ENCODE results near the gene XRCC5.

The XRCC5 gene

GRCh38 chr2:216219861-216220260, 110.7 kb downstream of the XRCC5 start:
- Histone ChIP-seq H3K9me3 (ENCODE audit: control insufficient read depth in 1 of 2, low read length in 2 of 2) (no peaks in the 10 kb centered on the region), H3K27me3 (ENCODE audit: low read depth, low read length) (no peaks in the 10 kb centered on the region), H3K4me1 (ENCODE audit: control insufficient read depth in 1 of 2, insufficient read depth in 2 of 2, low read length in 2 of 2) (no peaks in the 10 kb centered on the region), H3K27ac (ENCODE audit: low read length) (no peak overlapping the region), H3K4me3 (ENCODE audit: low read depth in 1 of 2, low read length in 2 of 2) (no peak overlapping the region), H3K36me3 (ENCODE audit: control insufficient read depth in 1 of 2, insufficient read depth in 2 of 2, low read length in 2 of 2) (no peaks in the 10 kb centered on the region)

GRCh38 chr2:216220976-216221375, 111.8 kb downstream of the XRCC5 start:
- Histone ChIP-seq H3K27me3 (ENCODE audit: low read depth, low read length) (no peaks in the 10 kb centered on the region), H3K4me1 (ENCODE audit: control insufficient read depth in 1 of 2, insufficient read depth in 2 of 2, low read length in 2 of 2) (no peaks in the 10 kb centered on the region), H3K27ac (ENCODE audit: low read length) (no peak overlapping the region), H3K4me3 (ENCODE audit: low read depth in 1 of 2, low read length in 2 of 2) (no peak overlapping the region), H3K9me3 (ENCODE audit: control insufficient read depth in 1 of 2, low read length in 2 of 2) (no peaks in the 10 kb centered on the region), H3K36me3 (ENCODE audit: control insufficient read depth in 1 of 2, insufficient read depth in 2 of 2, low read length in 2 of 2) (no peaks in the 10 kb centered on the region)

- Histone ChIP-seq H3K27me3 (ENCODE audit: low read depth, low read length) (no peaks in the 10 kb centered on the region), H3K4me3 (ENCODE audit: low read depth in 1 of 2, low read length in 2 of 2) (no peak overlapping the region), H3K9me3 (ENCODE audit: control insufficient read depth in 1 of 2, low read length in 2 of 2) (no peaks in the 10 kb centered on the region), H3K36me3 (ENCODE audit: control insufficient read depth in 1 of 2, insufficient read depth in 2 of 2, low read length in 2 of 2) (no peaks in the 10 kb centered on the region), H3K4me1 (ENCODE audit: control insufficient read depth in 1 of 2, insufficient read depth in 2 of 2, low read length in 2 of 2) (no peaks in the 10 kb centered on the region), H3K27ac (ENCODE audit: low read length) (no peak overlapping the region)
These were observed 112.7 kb downstream of the XRCC5 start for GRCh38 chr2:216221811-216222210.

GRCh38 chr2:216222650-216223352, 113.7 kb downstream of the XRCC5 start:
- H3K27ac ChIP-seq (ENCODE audit: low read length), result no peak overlapping the region
- H3K9me3 ChIP-seq (ENCODE audit: control insufficient read depth in 1 of 2, low read length in 2 of 2), result no peaks in the 10 kb centered on the region
- no peak overlapping the region for H3K4me3 ChIP-seq (ENCODE audit: low read depth in 1 of 2, low read length in 2 of 2)
- H3K36me3 ChIP-seq (ENCODE audit: control insufficient read depth in 1 of 2, insufficient read depth in 2 of 2, low read length in 2 of 2), result no peaks in the 10 kb centered on the region
- H3K27me3 ChIP-seq (ENCODE audit: low read depth, low read length), result no peaks in the 10 kb centered on the region
- H3K4me1 ChIP-seq (ENCODE audit: control insufficient read depth in 1 of 2, insufficient read depth in 2 of 2, low read length in 2 of 2), result no peaks in the 10 kb centered on the region

- Histone ChIP-seq H3K27ac (ENCODE audit: low read length) (no peak overlapping the region), H3K4me1 (ENCODE audit: control insufficient read depth in 1 of 2, insufficient read depth in 2 of 2, low read length in 2 of 2) (no peaks in the 10 kb centered on the region), H3K27me3 (ENCODE audit: low read depth, low read length) (no peaks in the 10 kb centered on the region), H3K9me3 (ENCODE audit: control insufficient read depth in 1 of 2, low read length in 2 of 2) (no peaks in the 10 kb centered on the region), H3K36me3 (ENCODE audit: control insufficient read depth in 1 of 2, insufficient read depth in 2 of 2, low read length in 2 of 2) (no peaks in the 10 kb centered on the region), H3K4me3 (ENCODE audit: low read depth in 1 of 2, low read length in 2 of 2) (no peak overlapping the region)
These were observed 115.2 kb downstream of the XRCC5 start for GRCh38 chr2:216224388-216224787.

- Histone ChIP-seq H3K27ac (ENCODE audit: low read length) (no peak overlapping the region), H3K4me1 (ENCODE audit: control insufficient read depth in 1 of 2, insufficient read depth in 2 of 2, low read length in 2 of 2) (no peaks in the 10 kb centered on the region), H3K27me3 (ENCODE audit: low read depth, low read length) (no peaks in the 10 kb centered on the region), H3K36me3 (ENCODE audit: control insufficient read depth in 1 of 2, insufficient read depth in 2 of 2, low read length in 2 of 2) (no peaks in the 10 kb centered on the region), H3K9me3 (ENCODE audit: control insufficient read depth in 1 of 2, low read length in 2 of 2) (peaks cover 0 to 18% of the 10 kb centered on the region in 2 donors), H3K4me3 (ENCODE audit: low read depth in 1 of 2, low read length in 2 of 2) (no peak overlapping the region)
These were observed 120.2 kb downstream of the XRCC5 start for GRCh38 chr2:216229277-216229914.

- H3K4me1 ChIP-seq (ENCODE audit: control insufficient read depth in 1 of 2, insufficient read depth in 2 of 2, low read length in 2 of 2), result no peaks in the 10 kb centered on the region
- no peaks in the 10 kb centered on the region for H3K36me3 ChIP-seq (ENCODE audit: control insufficient read depth in 1 of 2, insufficient read depth in 2 of 2, low read length in 2 of 2)
- peaks cover 0 to 18% of the 10 kb centered on the region in 2 donors for H3K9me3 ChIP-seq (ENCODE audit: control insufficient read depth in 1 of 2, low read length in 2 of 2)
- no peak overlapping the region for H3K27ac ChIP-seq (ENCODE audit: low read length)
- no peaks in the 10 kb centered on the region for H3K27me3 ChIP-seq (ENCODE audit: low read depth, low read length)
- H3K4me3 ChIP-seq (ENCODE audit: low read depth in 1 of 2, low read length in 2 of 2), result no peak overlapping the region
These were observed 122.7 kb downstream of the XRCC5 start for GRCh38 chr2:216231867-216232266.

- Histone ChIP-seq H3K27me3 (ENCODE audit: low read depth, low read length) (no peaks in the 10 kb centered on the region), H3K4me1 (ENCODE audit: control insufficient read depth in 1 of 2, insufficient read depth in 2 of 2, low read length in 2 of 2) (no peaks in the 10 kb centered on the region), H3K4me3 (ENCODE audit: low read depth in 1 of 2, low read length in 2 of 2) (no peak overlapping the region), H3K36me3 (ENCODE audit: control insufficient read depth in 1 of 2, insufficient read depth in 2 of 2, low read length in 2 of 2) (no peaks in the 10 kb centered on the region), H3K9me3 (ENCODE audit: control insufficient read depth in 1 of 2, low read length in 2 of 2) (peaks cover 0 to 18% of the 10 kb centered on the region in 2 donors), H3K27ac (ENCODE audit: low read length) (no peak overlapping the region)
These were observed 123.6 kb downstream of the XRCC5 start for GRCh38 chr2:216232721-216233120.

GRCh38 chr2:216233281-216233995, 124.3 kb downstream of the XRCC5 start:
- Histone ChIP-seq H3K27me3 (ENCODE audit: low read depth, low read length) (no peaks in the 10 kb centered on the region), H3K9me3 (ENCODE audit: control insufficient read depth in 1 of 2, low read length in 2 of 2) (peaks cover 0 to 18% of the 10 kb centered on the region in 2 donors), H3K27ac (ENCODE audit: low read length) (no peak overlapping the region), H3K4me1 (ENCODE audit: control insufficient read depth in 1 of 2, insufficient read depth in 2 of 2, low read length in 2 of 2) (no peaks in the 10 kb centered on the region), H3K36me3 (ENCODE audit: control insufficient read depth in 1 of 2, insufficient read depth in 2 of 2, low read length in 2 of 2) (no peaks in the 10 kb centered on the region), H3K4me3 (ENCODE audit: low read depth in 1 of 2, low read length in 2 of 2) (no peak overlapping the region)

GRCh38 chr2:216234106-216234505, 125.0 kb downstream of the XRCC5 start:
- no peak overlapping the region for H3K27ac ChIP-seq (ENCODE audit: low read length)
- no peaks in the 10 kb centered on the region for H3K4me1 ChIP-seq (ENCODE audit: control insufficient read depth in 1 of 2, insufficient read depth in 2 of 2, low read length in 2 of 2)
- no peaks in the 10 kb centered on the region for H3K36me3 ChIP-seq (ENCODE audit: control insufficient read depth in 1 of 2, insufficient read depth in 2 of 2, low read length in 2 of 2)
- H3K27me3 ChIP-seq (ENCODE audit: low read depth, low read length), result no peaks in the 10 kb centered on the region
- H3K4me3 ChIP-seq (ENCODE audit: low read depth in 1 of 2, low read length in 2 of 2), result no peak overlapping the region
- H3K9me3 ChIP-seq (ENCODE audit: control insufficient read depth in 1 of 2, low read length in 2 of 2), result peaks cover 0 to 18% of the 10 kb centered on the region in 2 donors

- Histone ChIP-seq H3K27me3 (ENCODE audit: low read depth, low read length) (no peaks in the 10 kb centered on the region), H3K4me3 (ENCODE audit: low read depth in 1 of 2, low read length in 2 of 2) (no peak overlapping the region), H3K27ac (ENCODE audit: low read length) (no peak overlapping the region), H3K4me1 (ENCODE audit: control insufficient read depth in 1 of 2, insufficient read depth in 2 of 2, low read length in 2 of 2) (no peaks in the 10 kb centered on the region), H3K36me3 (ENCODE audit: control insufficient read depth in 1 of 2, insufficient read depth in 2 of 2, low read length in 2 of 2) (no peaks in the 10 kb centered on the region), H3K9me3 (ENCODE audit: control insufficient read depth in 1 of 2, low read length in 2 of 2) (peaks cover 0 to 16% of the 10 kb centered on the region in 2 donors)
These were observed 126.3 kb downstream of the XRCC5 start for GRCh38 chr2:216235462-216235861.

Data from muscle layer of duodenum (tissue), 2 donors.